HG02798 (cell line): ENCODE results near the gene CHST4.
A peak's percentile ranks its signal among the peaks of the same experiment; 100 is the strongest.
"Not testable (repeated sequence)": the region's sequence is repeated elsewhere in the genome, so short reads cannot be mapped to it uniquely, and the experiment has no call there.

ENCODE experiments used
- ATAC-seq: cut with Tn5 transposase; IDR thresholded peaks from one replicate; pipeline ENCODE4 v1.9.1; 2021; ENCODE audit warnings: mild to moderate bottlenecking; ENCODE audit not compliant: unreplicated experiment, poor library complexity

CHST4 gene

GRCh38 chr16:71526111-71526631, at the start of gene CHST4:
CHST4 (plus strand) TSS chr16:71526426; CDS start chr16:71536678, 10,252 bp downstream.
- ATAC-seq: no peak

- ATAC-seq: no peak
These were observed 49.6 kb upstream of the CHST4 start for GRCh38 chr16:71476457-71477124.

GRCh38 chr16:71479420-71479819, 46.8 kb upstream of the CHST4 start:
- ATAC-seq: no peak

GRCh38 chr16:71480956-71481355, 45.3 kb upstream of the CHST4 start:
- no peak for ATAC-seq

GRCh38 chr16:71482569-71482968, 43.7 kb upstream of the CHST4 start:
- ATAC-seq: no peak

GRCh38 chr16:71484006-71484893, 42.0 kb upstream of the CHST4 start:
- peak; percentile 87 for ATAC-seq

GRCh38 chr16:71489122-71489521, 37.1 kb upstream of the CHST4 start, which contains the start of gene ZNF19:
ZNF19 (minus strand) TSS chr16:71489324; CDS start chr16:71482114, 7,210 bp downstream.
- no peak for ATAC-seq

GRCh38 chr16:71490361-71490760, 35.9 kb upstream of the CHST4 start:
- no peak for ATAC-seq

GRCh38 chr16:71491054-71491453, 35.2 kb upstream of the CHST4 start:
- ATAC-seq: no peak

GRCh38 chr16:71492786-71493185, 33.4 kb upstream of the CHST4 start:
- ATAC-seq: no peak

- no peak for ATAC-seq
These were observed 33.0 kb upstream of the CHST4 start for GRCh38 chr16:71493213-71493612.

GRCh38 chr16:71498031-71498430, 28.2 kb upstream of the CHST4 start:
- no peak for ATAC-seq

GRCh38 chr16:71499775-71500364, 26.4 kb upstream of the CHST4 start:
- peak; percentile 79 for ATAC-seq

- ATAC-seq: no peak
These were observed 25.3 kb upstream of the CHST4 start for GRCh38 chr16:71500964-71501363.

GRCh38 chr16:71501547-71501946, 24.7 kb upstream of the CHST4 start:
- no peak for ATAC-seq

- ATAC-seq: not testable (repeated sequence)
These were observed 22.2 kb upstream of the CHST4 start for GRCh38 chr16:71504051-71504450.

GRCh38 chr16:71504901-71505300, 21.3 kb upstream of the CHST4 start:
- no peak for ATAC-seq

- ATAC-seq: no peak
These were observed 19.2 kb upstream of the CHST4 start for GRCh38 chr16:71507061-71507460.

GRCh38 chr16:71513302-71513701, 12.9 kb upstream of the CHST4 start:
- no peak for ATAC-seq

GRCh38 chr16:71514476-71514875, 11.8 kb upstream of the CHST4 start:
- ATAC-seq: no peak

GRCh38 chr16:71515026-71515425, 11.2 kb upstream of the CHST4 start:
- no peak for ATAC-seq
